Skeletal muscle tissue (tissue), 4 donors: ENCODE results near the gene KIF16B. TPM values are rescaled to one million over a fixed set of nuclear protein-coding genes. Genes with fewer than 3 reads are reported as not detected.

Experiments used
- H3K27ac ChIP-seq: one replicate; pipeline ENCODE4 v1.7.0; 2013; ENCODE audit warnings: mild to moderate bottlenecking, low read depth, low read length, inconsistent platforms
- H3K27me3 ChIP-seq, 3 donors: one replicate each; pipeline ENCODE4 v1.7.0; 2013; ENCODE audit warnings: low read length in 3 of 3; ENCODE audit not compliant: control insufficient read depth in 3 of 3, insufficient read depth in 3 of 3
- H3K36me3 ChIP-seq, 3 donors: one replicate each; pipeline ENCODE4 v1.7.0; 2013; ENCODE audit warnings: low read length in 3 of 3; ENCODE audit not compliant: control insufficient read depth in 3 of 3, insufficient read depth in 3 of 3
- H3K4me1 ChIP-seq, 3 donors: one replicate each; pipeline ENCODE4 v1.7.0; 2013; ENCODE audit warnings: low read length in 3 of 3, mild to moderate bottlenecking in 3 of 3; ENCODE audit not compliant: control insufficient read depth in 3 of 3, insufficient read depth in 3 of 3
- H3K4me3 ChIP-seq, 3 donors: one replicate each; pipeline ENCODE4 v1.7.0; 2013; ENCODE audit warnings: low read length in 3 of 3
- H3K9ac ChIP-seq, 3 donors: one replicate each; pipeline ENCODE4 v1.7.0; 2013; ENCODE audit warnings: low read length in 3 of 3, mild to moderate bottlenecking in 3 of 3, moderate library complexity in 2 of 3, low read depth in 1 of 3
- H3K9me3 ChIP-seq, 3 donors: one replicate each; pipeline ENCODE4 v1.7.0; 2013; ENCODE audit warnings: low read length in 3 of 3; ENCODE audit not compliant: control insufficient read depth in 3 of 3
- total RNA-seq: library from RNA; depleted of rRNA; stranded (reverse); fragments of >200 nt; gene quantifications from one replicate; pipeline ENCODE4 v1.2.3, GENCODE V29; 2014
- donor health status: Osteomylitis.

KIF16B gene
- total RNA-seq, 1 donor from 2014 or later, result 42.8 TPM

DNA sequence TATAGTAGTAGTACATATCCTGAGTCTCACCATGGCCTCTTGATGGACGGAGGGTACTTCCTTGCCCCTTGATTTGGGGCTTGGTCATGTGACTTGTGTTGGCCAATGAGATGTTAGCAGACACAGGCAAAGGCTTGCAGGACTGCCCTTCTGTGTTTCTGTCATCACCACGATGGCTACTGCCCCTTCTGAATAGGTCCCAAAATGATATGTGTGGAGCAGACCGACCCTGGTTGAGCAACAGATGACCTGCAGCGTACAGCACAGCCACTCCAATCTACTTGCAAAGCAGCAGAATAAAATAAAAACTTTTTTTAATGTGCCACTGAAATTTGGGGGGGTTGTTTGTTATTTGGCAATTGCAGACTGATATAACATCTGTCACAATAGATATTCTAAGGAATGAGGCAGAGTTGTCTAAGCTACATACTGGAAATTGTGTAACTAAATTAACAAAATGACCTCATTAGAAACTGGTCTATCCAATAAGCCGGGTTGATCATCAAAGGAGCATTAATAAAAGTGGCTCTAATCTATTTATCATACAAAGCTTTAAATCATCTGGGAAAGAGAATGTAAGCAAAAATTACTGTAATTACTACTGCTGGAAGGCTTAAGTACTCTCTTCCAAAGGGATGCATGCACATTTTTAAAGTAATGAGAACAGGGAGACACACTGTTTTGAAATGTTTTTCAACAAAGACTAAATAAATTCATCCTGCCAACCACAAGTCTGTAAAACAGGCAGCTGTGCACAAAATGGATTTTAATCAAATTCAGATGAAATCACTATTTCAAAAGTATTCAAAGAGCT, 209.5 kb downstream of the KIF16B start:
- Histone ChIP-seq H3K9ac (no peak overlapping the region), H3K27ac (no peak overlapping the region), H3K27me3 (no peaks in the 10 kb centered on the region), H3K9me3 (no peaks in the 10 kb centered on the region), H3K36me3 (peaks cover 0 to 2% (median 0%) of the 10 kb centered on the region in 3 donors), H3K4me3 (no peak overlapping the region), H3K4me1 (peaks cover 10 to 16% (median 14%) of the 10 kb centered on the region in 3 donors)

DNA sequence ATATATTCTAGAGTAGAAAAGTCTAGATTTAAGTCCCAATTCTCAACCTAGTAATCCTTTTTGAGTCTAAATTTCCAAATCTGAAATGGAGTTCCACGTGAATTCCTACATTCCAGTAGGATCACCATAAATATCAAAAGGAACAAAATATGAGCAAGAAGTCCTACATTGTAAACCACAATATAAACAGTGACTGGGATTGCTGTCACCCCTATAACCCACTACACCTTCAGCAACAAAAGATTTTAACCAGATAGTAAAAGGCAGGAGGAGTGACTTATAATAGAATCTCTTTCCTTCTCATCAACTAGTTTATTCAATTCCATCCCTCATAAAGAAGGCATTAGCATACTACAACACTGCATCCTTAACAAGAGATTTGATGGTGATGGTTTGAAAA, 210.6 kb downstream of the KIF16B start:
- peaks cover 0 to 2% (median 0%) of the 10 kb centered on the region in 3 donors for H3K36me3 ChIP-seq

DNA sequence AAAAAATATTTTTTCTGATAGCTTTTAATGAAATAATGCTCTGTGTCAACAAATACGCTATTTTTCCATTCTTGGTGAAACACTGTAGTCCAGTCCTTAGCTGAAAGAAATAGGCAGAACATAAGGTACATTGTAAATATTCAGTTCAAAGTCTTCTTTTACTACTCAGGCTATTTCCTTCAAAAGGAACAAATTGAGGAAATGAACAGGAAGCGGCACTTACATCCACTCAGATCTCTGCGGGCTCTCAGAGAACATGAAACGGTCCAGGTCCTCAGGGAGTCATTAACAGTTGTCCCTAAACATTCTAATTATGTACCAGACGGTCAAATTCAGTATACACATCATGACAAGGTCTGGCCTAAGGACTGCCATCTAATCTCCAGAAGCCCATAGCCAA, 212.6 kb downstream of the KIF16B start:
- no peak overlapping the region for H3K9ac ChIP-seq
- H3K4me3 ChIP-seq, result no peak overlapping the region
- H3K27ac ChIP-seq, result no peak overlapping the region
- no peaks in the 10 kb centered on the region for H3K4me1 ChIP-seq
- no peaks in the 10 kb centered on the region for H3K9me3 ChIP-seq
- H3K27me3 ChIP-seq, result no peaks in the 10 kb centered on the region
- peaks cover 0 to 3% (median 0%) of the 10 kb centered on the region in 3 donors for H3K36me3 ChIP-seq

More for the DNA sequence above, 210.6 kb downstream of the KIF16B start:
- Histone ChIP-seq H3K4me3 (no peak overlapping the region), H3K27me3 (no peaks in the 10 kb centered on the region), H3K27ac (no peak overlapping the region), H3K9ac (no peak overlapping the region), H3K4me1 (peaks cover under 1 to 5% (median 4%) of the 10 kb centered on the region in 3 donors), H3K9me3 (no peaks in the 10 kb centered on the region)

DNA sequence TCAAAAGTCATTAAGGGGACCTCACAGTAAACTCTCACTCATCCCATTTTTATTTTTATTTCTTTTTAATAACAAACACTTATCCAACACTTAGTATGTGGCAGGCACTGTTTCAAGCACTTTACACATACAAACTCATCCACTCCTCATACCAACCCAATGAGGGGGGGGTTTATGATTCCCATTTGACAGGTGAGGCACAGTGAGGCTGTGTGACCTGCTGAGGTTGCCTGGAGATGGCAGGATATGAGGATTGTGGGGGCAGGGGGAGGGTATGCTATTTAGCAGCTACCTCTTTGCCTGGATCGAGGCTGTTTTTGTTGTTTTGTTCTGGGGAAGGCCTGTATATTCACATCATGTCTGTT, 219.8 kb downstream of the KIF16B start:
- H3K4me3 ChIP-seq, result no peak overlapping the region

DNA sequence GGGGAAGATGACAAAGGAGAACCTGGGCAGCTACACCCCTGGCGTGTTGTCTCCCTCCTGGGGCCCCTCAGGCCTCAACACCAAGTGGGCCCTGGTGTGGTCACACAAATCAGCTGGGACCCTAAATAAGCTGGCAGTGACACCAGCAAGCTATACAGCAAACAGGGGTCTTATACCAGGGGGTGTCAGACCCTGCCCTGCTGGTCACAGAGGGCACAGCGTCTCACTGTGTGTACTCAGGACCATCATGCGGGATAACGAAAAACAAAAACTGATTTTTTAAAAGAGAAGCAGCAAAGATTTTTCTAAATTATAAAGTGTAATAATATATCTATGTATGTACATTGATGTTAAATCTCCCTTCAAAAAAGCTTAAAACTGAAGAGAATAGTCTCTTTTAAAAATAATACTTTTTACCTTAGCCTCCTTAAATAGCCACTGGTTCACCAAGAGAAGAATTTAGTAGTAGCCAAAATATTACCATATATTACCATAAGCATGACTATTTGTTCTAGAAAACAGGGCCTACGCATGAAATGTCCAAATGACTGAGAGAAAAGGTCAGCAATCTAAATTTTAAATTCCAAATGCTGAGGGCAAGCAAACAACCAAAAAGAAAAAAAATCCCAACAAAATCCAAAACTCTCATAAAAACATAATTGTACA, 220.4 kb downstream of the KIF16B start:
- Histone ChIP-seq H3K9ac (no peak overlapping the region), H3K9me3 (no peaks in the 10 kb centered on the region), H3K4me3 (no peak overlapping the region), H3K27me3 (no peaks in the 10 kb centered on the region), H3K4me1 (peaks cover 22 to 30% (median 25%) of the 10 kb centered on the region in 3 donors), H3K27ac (no peak overlapping the region), H3K36me3 (peaks cover 0 to 3% (median 2%) of the 10 kb centered on the region in 3 donors)

More for the DNA sequence above, 219.8 kb downstream of the KIF16B start:
- Histone ChIP-seq H3K36me3 (peaks cover 0 to 3% (median 2%) of the 10 kb centered on the region in 3 donors), H3K27me3 (no peaks in the 10 kb centered on the region), H3K4me1 (peaks cover 22 to 30% (median 25%) of the 10 kb centered on the region in 3 donors), H3K9ac (no peak overlapping the region), H3K27ac (no peak overlapping the region), H3K9me3 (no peaks in the 10 kb centered on the region)

DNA sequence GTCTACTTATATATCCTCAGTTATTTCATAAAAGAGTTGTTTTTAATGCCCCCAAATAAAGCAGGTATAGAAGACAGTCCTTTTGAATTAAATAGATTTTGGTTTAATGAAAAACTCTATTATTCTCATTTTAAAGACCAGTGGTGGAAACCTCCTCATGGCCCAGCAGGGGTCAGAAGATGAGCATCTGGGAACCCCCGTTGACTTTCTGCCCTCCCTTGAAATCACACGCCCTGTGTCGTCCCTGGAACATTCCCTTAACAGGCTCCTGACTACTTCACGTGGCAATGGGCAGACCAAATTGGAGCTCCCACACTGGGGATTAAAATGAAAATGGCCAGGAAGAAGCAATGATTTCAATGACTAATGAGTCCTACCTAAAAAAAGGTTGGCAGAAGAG, 220.9 kb downstream of the KIF16B start:
- H3K4me3 ChIP-seq, result no peak overlapping the region
- no peak overlapping the region for H3K27ac ChIP-seq
- no peak overlapping the region for H3K9ac ChIP-seq
- H3K36me3 ChIP-seq, result peaks cover 0 to 3% (median 2%) of the 10 kb centered on the region in 3 donors
- H3K27me3 ChIP-seq, result no peaks in the 10 kb centered on the region
- no peaks in the 10 kb centered on the region for H3K9me3 ChIP-seq
- H3K4me1 ChIP-seq, result peaks cover 22 to 30% (median 25%) of the 10 kb centered on the region in 3 donors

DNA sequence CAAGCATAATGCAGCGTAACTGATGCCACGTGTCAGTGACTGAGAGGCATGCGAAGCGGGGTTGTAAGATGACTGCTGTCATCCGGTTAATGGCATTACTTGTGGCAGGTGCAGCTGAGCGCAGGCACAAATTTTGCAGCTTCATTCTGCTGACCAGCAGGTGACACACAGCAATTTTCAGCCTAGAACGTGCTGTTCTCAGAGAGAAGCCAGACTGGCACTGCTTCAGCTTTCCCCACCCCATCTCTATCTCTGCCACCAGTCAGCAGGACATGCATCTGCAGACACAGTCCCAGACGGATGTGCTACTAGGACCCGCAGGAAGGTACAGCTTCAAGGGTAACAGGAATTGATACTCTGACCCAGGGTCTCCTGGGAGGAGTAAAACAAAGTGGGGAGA, 221.8 kb downstream of the KIF16B start:
- Histone ChIP-seq H3K27me3 (no peaks in the 10 kb centered on the region), H3K36me3 (peaks cover 0 to 3% (median 2%) of the 10 kb centered on the region in 3 donors), H3K9ac (no peak overlapping the region), H3K27ac (no peak overlapping the region), H3K4me3 (peak overlapping the region in 1 of 3 donors; percentile 14), H3K4me1 (peaks cover 22 to 30% (median 25%) of the 10 kb centered on the region in 3 donors), H3K9me3 (no peaks in the 10 kb centered on the region)

DNA sequence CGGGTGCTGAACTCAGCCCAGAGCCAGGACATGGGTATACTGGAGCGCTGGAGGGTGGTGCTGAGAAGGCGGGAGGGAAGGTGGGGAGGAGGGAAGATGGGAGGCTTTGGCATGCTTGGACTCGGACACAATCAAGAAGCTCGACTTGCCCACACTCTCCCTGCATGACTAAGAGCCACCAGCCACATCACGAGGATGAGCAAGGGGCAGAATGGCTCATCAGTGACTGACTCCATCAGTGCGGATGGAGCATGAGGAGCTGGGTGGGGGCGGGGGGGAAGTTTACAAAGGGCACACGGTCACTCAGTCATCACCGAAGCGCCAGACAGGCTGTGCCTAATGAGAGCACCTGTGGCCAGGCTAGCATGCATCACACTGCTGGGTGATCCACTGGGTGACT, 222.8 kb downstream of the KIF16B start:
- Histone ChIP-seq H3K27me3 (no peaks in the 10 kb centered on the region), H3K4me3 (no peak overlapping the region), H3K4me1 (peaks cover 22 to 30% (median 25%) of the 10 kb centered on the region in 3 donors), H3K36me3 (peaks cover 0 to 3% (median 0%) of the 10 kb centered on the region in 3 donors), H3K9ac (no peak overlapping the region), H3K9me3 (no peaks in the 10 kb centered on the region), H3K27ac (no peak overlapping the region)

DNA sequence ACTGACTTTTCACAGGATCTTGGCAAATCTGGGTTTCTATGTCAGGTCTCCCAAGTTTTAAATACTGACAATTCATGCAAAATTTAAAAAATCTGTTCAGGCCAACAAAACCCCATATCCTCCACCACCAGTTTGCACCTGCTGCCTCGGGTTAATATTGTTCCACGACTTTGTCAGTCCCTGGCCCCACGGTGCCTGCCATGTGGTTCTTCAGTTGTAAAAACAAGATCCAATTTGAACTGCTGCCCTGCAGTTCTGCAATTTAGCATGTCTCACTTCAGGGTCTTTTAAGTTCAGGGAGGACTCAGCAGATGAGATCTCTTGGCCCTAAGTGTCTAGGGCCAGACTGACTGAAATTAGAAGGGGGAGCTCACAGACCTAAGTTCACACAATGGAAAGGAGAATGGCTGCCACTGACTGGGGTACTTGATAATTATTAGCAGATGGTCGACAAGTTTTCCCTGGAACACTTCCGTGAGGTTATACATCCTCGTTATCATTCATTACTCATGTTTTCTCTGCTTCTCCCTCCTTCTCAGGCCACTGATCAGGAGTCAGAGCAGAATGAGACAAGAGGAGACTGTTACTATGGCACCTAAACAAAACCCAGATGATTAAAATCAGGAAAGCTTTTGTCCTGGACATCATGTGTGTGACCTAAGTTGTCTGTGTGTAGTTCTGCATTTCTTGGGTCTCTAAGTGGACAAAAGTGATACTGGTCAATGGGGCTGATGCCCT, 223.6 kb downstream of the KIF16B start:
- H3K36me3 ChIP-seq, result peaks cover 0 to 3% (median 0%) of the 10 kb centered on the region in 3 donors
- no peak overlapping the region for H3K9ac ChIP-seq
- no peak overlapping the region for H3K4me3 ChIP-seq
- H3K27ac ChIP-seq, result no peak overlapping the region
- H3K9me3 ChIP-seq, result no peaks in the 10 kb centered on the region
- H3K27me3 ChIP-seq, result no peaks in the 10 kb centered on the region
- H3K4me1 ChIP-seq, result peaks cover 22 to 30% (median 25%) of the 10 kb centered on the region in 3 donors
